Measurements from ENCODE around the gene NMB.
"Not testable (repeated sequence)": the region's sequence is repeated elsewhere in the genome, so short reads cannot be mapped to it uniquely, and the experiment has no call there.

The NMB gene

DNA sequence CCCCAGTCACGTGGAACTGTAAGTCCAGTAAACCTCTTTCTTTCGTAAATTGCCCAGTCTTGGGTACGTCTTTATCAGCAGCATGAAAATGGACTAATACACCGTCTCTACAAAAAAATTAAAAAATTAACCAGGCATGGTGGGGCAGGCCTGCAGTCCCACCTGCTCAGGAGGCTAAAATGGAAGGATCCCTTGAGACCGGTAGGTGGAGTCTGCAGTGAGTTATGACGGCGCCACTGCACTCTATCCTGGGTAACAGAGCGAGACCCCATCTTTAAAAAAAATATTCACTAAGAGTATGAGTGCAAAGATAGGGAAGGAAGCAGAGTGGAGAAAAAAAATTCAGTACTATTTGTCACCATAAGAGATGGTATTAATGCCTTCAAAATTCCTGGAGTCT, 32.3 kb upstream of the NMB start:
- TF ChIP-seq, protein P1, sequence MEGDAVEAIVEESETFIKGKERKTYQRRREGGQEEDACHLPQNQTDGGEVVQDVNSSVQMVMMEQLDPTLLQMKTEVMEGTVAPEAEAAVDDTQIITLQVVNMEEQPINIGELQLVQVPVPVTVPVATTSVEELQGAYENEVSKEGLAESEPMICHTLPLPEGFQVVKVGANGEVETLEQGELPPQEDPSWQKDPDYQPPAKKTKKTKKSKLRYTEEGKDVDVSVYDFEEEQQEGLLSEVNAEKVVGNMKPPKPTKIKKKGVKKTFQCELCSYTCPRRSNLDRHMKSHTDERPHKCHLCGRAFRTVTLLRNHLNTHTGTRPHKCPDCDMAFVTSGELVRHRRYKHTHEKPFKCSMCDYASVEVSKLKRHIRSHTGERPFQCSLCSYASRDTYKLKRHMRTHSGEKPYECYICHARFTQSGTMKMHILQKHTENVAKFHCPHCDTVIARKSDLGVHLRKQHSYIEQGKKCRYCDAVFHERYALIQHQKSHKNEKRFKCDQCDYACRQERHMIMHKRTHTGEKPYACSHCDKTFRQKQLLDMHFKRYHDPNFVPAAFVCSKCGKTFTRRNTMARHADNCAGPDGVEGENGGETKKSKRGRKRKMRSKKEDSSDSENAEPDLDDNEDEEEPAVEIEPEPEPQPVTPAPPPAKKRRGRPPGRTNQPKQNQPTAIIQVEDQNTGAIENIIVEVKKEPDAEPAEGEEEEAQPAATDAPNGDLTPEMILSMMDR (IDR thresholded peaks at IDR 0.05) = no peak
- Histone ChIP-seq H3K4me3 (no peak overlapping the region), H3K27ac (no peak overlapping the region)
- no peak for DNase-seq (ENCODE audit: low spot score)

DNA sequence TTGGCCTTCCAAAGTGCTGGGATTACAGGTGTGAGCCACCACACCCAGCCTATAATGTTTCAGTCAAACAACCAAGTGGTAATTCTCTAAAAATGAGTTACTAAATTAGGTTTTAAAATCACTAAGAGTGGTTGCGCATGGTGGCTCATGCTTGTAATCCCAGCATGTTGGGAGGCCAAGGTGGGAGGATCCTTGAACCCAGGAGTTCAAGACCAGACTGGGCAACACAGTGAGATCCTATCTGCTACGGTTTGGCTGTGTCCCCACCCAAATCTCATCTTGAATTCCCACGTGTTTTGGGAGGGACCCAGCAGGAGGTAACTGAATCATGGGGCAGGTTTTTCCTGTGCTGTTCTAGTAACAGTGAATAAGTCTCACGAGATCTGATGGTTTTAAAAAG, 31.9 kb upstream of the NMB start:
- Histone ChIP-seq H3K27ac (no peak overlapping the region), H3K4me3 (no peak overlapping the region)
- TF ChIP-seq, protein P1 (IDR thresholded peaks at IDR 0.05) = no peak
- no peak for DNase-seq (ENCODE audit: low spot score)

DNA sequence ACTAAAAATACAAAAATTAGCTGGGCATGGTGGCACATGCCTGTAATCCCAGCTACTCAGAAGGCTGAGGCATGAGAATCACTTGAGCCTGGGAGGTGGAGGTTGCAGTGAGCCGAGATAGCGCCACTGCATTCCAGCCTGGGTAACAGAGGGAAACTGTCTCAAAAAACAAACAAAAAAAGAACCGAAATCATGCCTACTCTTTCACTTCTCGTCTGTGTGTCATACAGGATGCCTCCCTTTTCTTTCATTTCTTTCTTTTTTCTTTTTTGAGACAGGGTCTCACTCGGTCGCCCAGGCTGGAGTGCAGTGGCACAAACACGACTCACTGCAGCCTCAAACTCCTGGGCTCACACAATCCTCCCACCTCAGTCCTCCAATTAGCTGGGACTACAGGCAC, 28.4 kb upstream of the NMB start:
- not testable (repeated sequence) for DNase-seq (ENCODE audit: low spot score); H3K27ac ChIP-seq; H3K4me3 ChIP-seq

DNA sequence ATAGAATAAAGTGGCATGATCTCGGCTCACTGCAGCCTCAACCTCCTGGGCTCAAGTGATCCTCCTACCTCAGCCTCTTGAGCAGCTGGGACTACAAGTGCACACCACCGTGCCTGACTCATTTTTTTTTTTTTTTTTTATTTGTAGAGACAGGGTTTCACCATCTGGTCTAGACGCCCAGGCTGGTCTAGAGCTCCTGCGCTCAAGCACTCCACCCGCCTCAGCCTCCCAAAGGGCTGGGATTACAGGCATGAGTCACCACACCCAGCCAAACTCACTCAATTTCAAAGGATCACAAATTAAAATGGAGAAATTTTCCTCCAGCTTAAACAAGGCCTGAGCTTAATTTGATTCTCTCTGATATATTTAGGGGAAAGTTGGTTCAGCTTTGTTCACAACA, 27.3 kb upstream of the NMB start:
- DNase-seq (ENCODE audit: low spot score) = peak; percentile 74
- Histone ChIP-seq H3K4me3 (no peak overlapping the region), H3K27ac (no peak overlapping the region)
- TF ChIP-seq, protein P1 (IDR thresholded peaks at IDR 0.05) = no peak

DNA sequence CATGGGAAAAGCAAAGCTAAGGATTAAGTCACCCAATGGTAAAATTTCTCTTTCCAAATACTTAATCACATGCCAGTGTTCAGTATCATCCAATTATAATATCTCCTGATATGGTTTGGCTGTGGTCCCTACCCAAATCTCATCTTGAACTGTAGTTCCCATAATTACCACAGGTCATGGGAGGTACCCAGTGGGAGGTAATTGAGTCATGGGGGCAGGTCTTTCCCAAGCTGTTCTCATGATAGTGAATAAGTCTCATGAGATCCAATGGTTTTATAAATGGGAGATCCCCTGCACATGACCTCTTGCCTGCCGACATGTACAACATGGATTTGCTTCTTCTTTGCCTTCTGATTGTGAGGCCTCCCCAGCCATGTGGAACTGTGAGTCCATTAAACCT, 26.1 kb upstream of the NMB start:
- TF ChIP-seq, protein P1 (IDR thresholded peaks at IDR 0.05) = no peak
- no peak for DNase-seq (ENCODE audit: low spot score)

DNA sequence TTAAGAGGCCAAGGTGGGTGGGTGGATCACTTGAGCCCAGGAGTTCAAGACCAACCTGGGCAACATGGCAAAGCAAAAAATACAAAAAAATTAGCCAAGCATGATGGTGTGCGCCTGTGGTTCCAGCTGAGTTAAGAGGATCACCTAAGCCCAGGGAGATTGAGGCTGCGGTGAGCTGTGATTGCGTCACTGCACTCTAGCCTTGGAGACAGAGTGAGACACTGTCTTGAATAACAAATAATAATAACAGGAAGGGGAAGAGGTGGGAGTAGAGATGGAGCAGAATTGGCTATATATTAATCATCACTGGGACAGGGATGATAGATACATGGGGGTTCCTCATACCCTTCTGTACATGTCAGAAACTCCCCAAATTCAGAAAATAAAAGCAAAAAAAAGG, 23.8 kb upstream of the NMB start:
- DNase-seq (ENCODE audit: low spot score) = no peak
- Histone ChIP-seq H3K27ac (no peak overlapping the region), H3K4me3 (no peak overlapping the region)
- TF ChIP-seq, protein P1 (IDR thresholded peaks at IDR 0.05) = no peak

More for the DNA sequence above, 26.1 kb upstream of the NMB start:
- no peak overlapping the region for H3K27ac ChIP-seq
- no peak overlapping the region for H3K4me3 ChIP-seq

DNA sequence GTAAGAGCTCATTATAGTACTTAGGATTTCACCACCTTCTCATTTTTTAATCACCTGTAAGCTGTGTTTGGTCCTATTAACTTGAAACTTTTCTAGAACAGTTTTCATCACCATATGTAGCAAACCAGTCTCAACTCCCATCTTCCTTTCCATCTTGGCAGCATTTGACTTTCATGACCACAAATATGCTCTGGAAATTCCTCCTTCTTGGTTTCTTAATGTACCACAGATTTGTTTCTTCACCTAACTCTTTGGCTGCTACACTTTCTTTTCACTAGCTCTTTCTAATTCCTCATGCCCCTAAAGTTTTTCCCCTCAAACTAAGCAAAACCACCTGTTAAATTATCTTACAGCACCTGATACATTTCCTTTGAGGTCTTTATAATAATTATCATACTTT, 13.2 kb upstream of the NMB start:
- no peak for DNase-seq (ENCODE audit: low spot score)
- peak overlapping the region in 1 of 2 donors; percentile 18 for H3K27ac ChIP-seq
- no peak overlapping the region for H3K4me3 ChIP-seq
- TF ChIP-seq, protein P1 (IDR thresholded peaks at IDR 0.05) = no peak

DNA sequence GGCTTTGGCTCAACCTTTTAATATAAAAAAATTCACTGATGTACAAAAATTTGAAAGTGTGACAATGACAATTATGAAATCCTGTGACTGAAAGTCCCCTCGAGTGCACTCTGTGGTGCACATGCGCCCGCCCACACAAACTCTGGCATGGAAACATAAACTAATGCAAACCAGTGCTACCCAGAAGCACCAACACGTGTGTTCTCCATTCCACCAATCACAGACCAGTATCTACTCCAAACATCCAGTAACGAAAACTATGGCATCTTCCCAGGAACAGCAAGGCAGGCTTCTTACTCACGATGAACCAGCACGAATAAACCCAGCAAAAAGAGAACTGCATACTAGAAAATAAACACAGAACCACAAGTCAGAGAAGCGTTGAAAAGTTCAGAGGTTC, 11.7 kb upstream of the NMB start:
- DNase-seq (ENCODE audit: low spot score) = no peak
- TF ChIP-seq, protein P1 (IDR thresholded peaks at IDR 0.05) = no peak
- Histone ChIP-seq H3K4me3 (no peak overlapping the region), H3K27ac (no peak overlapping the region)
